ENCODE measurements around the gene ZNF391. TPM values are rescaled to one million over a fixed set of nuclear protein-coding genes. Genes with fewer than 3 reads are reported as not detected.

Gene ZNF391
- total RNA-seq, 1 donor from 2014 or later = 2.0 TPM

- peaks cover 98% of the 10 kb centered on the region for H3K9me3 ChIP-seq
- ATAC-seq = no peak
Measured at GRCh38 chr6:27452496-27452897, 63.9 kb downstream of the ZNF391 start.

More at GRCh38 chr6:27452496-27452897, 63.9 kb downstream of the ZNF391 start:
- H3K4me3 ChIP-seq = no peak overlapping the region
- intact Hi-C loops (cut with DNase I) = no loop called here
- no peak for DNase-seq
- no peak overlapping the region for H3K27ac ChIP-seq
- H3K27me3 ChIP-seq (ENCODE audit: low read depth) = no peaks in the 10 kb centered on the region
- H3K4me1 ChIP-seq = no peaks in the 10 kb centered on the region
- TF ChIP-seq, protein P1, sequence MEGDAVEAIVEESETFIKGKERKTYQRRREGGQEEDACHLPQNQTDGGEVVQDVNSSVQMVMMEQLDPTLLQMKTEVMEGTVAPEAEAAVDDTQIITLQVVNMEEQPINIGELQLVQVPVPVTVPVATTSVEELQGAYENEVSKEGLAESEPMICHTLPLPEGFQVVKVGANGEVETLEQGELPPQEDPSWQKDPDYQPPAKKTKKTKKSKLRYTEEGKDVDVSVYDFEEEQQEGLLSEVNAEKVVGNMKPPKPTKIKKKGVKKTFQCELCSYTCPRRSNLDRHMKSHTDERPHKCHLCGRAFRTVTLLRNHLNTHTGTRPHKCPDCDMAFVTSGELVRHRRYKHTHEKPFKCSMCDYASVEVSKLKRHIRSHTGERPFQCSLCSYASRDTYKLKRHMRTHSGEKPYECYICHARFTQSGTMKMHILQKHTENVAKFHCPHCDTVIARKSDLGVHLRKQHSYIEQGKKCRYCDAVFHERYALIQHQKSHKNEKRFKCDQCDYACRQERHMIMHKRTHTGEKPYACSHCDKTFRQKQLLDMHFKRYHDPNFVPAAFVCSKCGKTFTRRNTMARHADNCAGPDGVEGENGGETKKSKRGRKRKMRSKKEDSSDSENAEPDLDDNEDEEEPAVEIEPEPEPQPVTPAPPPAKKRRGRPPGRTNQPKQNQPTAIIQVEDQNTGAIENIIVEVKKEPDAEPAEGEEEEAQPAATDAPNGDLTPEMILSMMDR (IDR thresholded peaks at IDR 0.05) = no peak
- H3K36me3 ChIP-seq = peaks cover 56% of the 10 kb centered on the region

Other genes with a start within 250 kb of the ZNF391 start
- 13.4 TPM for gene PRSS16, start 141.1 kb upstream of the ZNF391 start, total RNA-seq
- not detected for gene POM121L2, start 76.5 kb upstream of the ZNF391 start, total RNA-seq
- gene ZNF184, start 84.3 kb downstream of the ZNF391 start, total RNA-seq = 6.6 TPM